KMS-11 (cell line): ENCODE measurements around the gene DCANP1.

ENCODE experiments used
- H2AFZ ChIP-seq: fragments of 200-600 bp; sonication (generic); 2 replicates; pipeline ENCODE4 v1.6.1; 2016; ENCODE audit warnings: antibody characterized with exemption, mixed run types, low read depth
- H3K27ac ChIP-seq: fragments of 200-600 bp; sonication (generic); 2 replicates; pipeline ENCODE4 v1.6.1; 2016; ENCODE audit warnings: mild to moderate bottlenecking, mixed run types
- H3K27me3 ChIP-seq: fragments of 200-600 bp; sonication (generic); 2 replicates; pipeline ENCODE4 v1.6.1; 2017; ENCODE audit warnings: mild to moderate bottlenecking, low read depth, mixed run types, moderate library complexity; ENCODE audit not compliant: insufficient read depth
- H3K36me3 ChIP-seq: fragments of 200-600 bp; sonication (generic); 2 replicates; pipeline ENCODE4 v1.6.1; 2017; ENCODE audit warnings: mild to moderate bottlenecking, mixed run types; ENCODE audit not compliant: insufficient read depth
- H3K4me1 ChIP-seq: fragments of 200-600 bp; sonication (generic); 2 replicates; pipeline ENCODE4 v1.6.1; 2016; ENCODE audit warnings: mild to moderate bottlenecking, low read depth, mixed run types; ENCODE audit not compliant: poor library complexity, severe bottlenecking
- H3K4me2 ChIP-seq: fragments of 200-600 bp; sonication (generic); 2 replicates; pipeline ENCODE4 v1.7.0; 2016; ENCODE audit warnings: mild to moderate bottlenecking, mixed run types
- H3K4me3 ChIP-seq: fragments of 200-600 bp; sonication (generic); IDR thresholded peaks from 2 replicates; pipeline ENCODE4 v1.6.1; 2017; ENCODE audit warnings: low read depth, low read length, mixed read lengths; ENCODE audit not compliant: insufficient read depth
- H3K79me2 ChIP-seq: fragments of 200-600 bp; sonication (generic); 2 replicates; pipeline ENCODE4 v1.6.1; 2016; ENCODE audit warnings: low read depth, mixed run types; ENCODE audit not compliant: insufficient read depth
- H3K9ac ChIP-seq: fragments of 200-600 bp; sonication (generic); 2 replicates; pipeline ENCODE4 v1.6.1; 2016; ENCODE audit warnings: mild to moderate bottlenecking, mixed run types
- H4K20me1 ChIP-seq: fragments of 200-600 bp; sonication (generic); 2 replicates; pipeline ENCODE4 v1.6.1; 2016; ENCODE audit warnings: mild to moderate bottlenecking, mixed run types; ENCODE audit not compliant: insufficient read depth
- TF ChIP-seq, protein P1 (sequence below): fragments of 200-600 bp; sonication (generic); conservative IDR thresholded peaks from 2 replicates; pipeline ENCODE4 v1.6.1; 2017; ENCODE audit warnings: low read depth, mild to moderate bottlenecking, antibody characterized with exemption, low read length, moderate library complexity, mixed read lengths

DCANP1 gene

DNA sequence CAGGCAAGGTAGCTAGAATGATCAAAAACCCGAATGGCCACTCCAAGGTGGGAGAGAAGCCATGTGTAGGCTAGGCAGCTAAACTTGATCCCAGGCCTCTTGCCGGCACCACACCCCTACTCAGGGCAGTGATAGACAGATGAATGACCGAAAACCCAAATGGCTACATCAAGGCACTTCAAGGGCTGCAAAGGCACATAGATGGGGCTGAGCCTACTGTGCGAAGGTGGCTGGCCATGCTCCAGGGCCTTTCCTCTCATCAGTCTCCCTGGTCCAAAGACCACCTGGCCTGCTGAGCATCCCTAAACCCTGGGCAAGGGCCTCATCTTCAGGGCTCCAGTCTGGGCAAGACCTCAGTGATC, 8.7 kb upstream of the DCANP1 start:
- Histone ChIP-seq H3K36me3 (no peaks in the 10 kb centered on the region), H3K4me1 (no peaks in the 10 kb centered on the region), H3K9ac (no peak overlapping the region), H4K20me1 (no peaks in the 10 kb centered on the region), H3K79me2 (no peaks in the 10 kb centered on the region), H3K27ac (no peak overlapping the region), H3K4me3 (no peak overlapping the region), H2AFZ (no peak overlapping the region), H3K4me2 (no peak overlapping the region), H3K27me3 (no peaks in the 10 kb centered on the region)
- TF ChIP-seq, protein P1, sequence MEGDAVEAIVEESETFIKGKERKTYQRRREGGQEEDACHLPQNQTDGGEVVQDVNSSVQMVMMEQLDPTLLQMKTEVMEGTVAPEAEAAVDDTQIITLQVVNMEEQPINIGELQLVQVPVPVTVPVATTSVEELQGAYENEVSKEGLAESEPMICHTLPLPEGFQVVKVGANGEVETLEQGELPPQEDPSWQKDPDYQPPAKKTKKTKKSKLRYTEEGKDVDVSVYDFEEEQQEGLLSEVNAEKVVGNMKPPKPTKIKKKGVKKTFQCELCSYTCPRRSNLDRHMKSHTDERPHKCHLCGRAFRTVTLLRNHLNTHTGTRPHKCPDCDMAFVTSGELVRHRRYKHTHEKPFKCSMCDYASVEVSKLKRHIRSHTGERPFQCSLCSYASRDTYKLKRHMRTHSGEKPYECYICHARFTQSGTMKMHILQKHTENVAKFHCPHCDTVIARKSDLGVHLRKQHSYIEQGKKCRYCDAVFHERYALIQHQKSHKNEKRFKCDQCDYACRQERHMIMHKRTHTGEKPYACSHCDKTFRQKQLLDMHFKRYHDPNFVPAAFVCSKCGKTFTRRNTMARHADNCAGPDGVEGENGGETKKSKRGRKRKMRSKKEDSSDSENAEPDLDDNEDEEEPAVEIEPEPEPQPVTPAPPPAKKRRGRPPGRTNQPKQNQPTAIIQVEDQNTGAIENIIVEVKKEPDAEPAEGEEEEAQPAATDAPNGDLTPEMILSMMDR, result no peak

DNA sequence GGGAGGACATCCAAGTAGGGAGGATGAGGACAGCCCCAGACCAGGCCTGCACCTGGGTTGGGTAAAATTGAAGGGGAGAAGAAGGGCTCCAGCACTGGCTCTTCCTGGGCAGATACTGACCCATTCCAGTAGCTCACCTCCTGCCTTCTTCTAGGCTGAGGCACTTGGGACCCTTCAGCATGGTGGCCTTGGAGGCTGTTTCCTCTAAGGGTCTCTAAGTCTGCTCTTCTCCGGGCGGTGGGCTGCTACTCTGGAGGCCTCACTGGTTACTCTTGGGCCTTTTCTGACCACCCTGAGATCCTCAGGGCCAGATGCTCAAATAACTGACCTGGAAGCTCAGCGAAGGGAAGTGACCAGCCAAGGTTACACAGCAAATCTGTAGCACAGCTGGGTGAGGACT, 7.8 kb upstream of the DCANP1 start:
- Histone ChIP-seq H3K9ac (no peak overlapping the region), H3K4me2 (no peak overlapping the region), H3K4me1 (no peaks in the 10 kb centered on the region), H3K36me3 (no peaks in the 10 kb centered on the region), H4K20me1 (no peaks in the 10 kb centered on the region), H3K27ac (no peak overlapping the region), H2AFZ (no peak overlapping the region), H3K79me2 (no peaks in the 10 kb centered on the region), H3K4me3 (no peak overlapping the region), H3K27me3 (no peaks in the 10 kb centered on the region)
- TF ChIP-seq, protein P1, result no peak

DNA sequence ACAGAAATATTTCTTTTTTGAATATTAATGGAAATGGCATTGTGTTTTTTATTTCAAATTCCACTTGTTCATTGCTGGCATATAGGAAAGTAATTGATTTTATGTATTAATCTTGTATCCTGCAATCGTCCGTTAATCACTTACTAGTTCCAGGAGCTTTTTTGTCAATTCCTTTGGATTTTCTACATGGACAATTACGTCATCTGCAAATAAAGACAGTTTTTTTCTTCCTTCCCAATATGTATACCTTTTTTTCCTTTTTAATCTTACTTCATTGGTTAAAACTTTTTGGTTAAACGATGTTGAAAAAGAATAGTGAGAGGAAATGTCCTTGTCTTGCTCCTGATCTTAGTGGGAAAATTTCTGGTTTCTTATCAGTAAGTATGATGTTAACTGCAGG, 6.5 kb upstream of the DCANP1 start:
- H3K27ac ChIP-seq, result no peak overlapping the region
- TF ChIP-seq, protein P1, result no peak
- no peak overlapping the region for H2AFZ ChIP-seq
- H3K4me3 ChIP-seq, result no peak overlapping the region
- H3K4me1 ChIP-seq, result no peaks in the 10 kb centered on the region
- H3K4me2 ChIP-seq, result no peak overlapping the region
- no peaks in the 10 kb centered on the region for H3K79me2 ChIP-seq
- no peaks in the 10 kb centered on the region for H3K27me3 ChIP-seq
- H3K36me3 ChIP-seq, result no peaks in the 10 kb centered on the region
- no peak overlapping the region for H3K9ac ChIP-seq
- H4K20me1 ChIP-seq, result no peaks in the 10 kb centered on the region

DNA sequence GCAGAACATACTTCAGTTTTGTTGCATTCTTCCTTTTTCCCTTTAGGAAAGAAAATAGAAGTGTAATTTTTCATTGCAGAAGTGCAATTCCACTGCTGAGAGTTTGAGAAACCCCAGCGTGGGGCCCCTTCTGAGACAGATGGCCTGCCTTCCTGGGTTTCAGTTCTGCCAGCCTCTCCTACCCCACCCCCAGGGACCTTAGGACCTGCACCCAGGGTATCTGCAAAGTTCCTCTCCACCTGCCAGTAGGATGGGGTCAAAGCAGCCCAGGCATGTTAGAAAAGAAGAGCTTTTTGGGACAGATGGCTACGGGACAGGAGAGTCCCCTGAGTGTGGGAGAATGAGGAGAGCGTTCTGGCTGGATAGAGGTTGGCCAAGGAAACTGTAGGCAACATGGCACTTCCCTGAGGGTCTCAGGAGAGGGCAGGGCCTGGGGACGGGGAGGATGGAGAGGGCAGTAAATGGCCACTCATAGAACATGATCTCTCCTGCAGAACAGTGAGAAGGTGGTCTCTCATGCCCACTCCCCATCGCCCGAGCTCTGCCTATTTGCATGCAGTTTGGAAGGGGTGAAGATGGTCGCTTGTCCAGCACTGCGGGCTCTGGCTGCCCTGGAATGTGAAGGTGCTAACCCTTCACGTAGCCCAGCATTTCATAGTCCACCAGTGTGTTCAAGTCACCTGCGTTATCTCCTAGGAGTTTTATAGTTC, 5.3 kb upstream of the DCANP1 start, which contains the start of gene TIFAB:
TSS of gene TIFAB (minus strand) at position 31 of the 710 bp plus-strand sequence. CDS start 2,412 bp downstream, outside the sequence.
- TF ChIP-seq, protein P1, result no peak
- H3K36me3 ChIP-seq, result no peaks in the 10 kb centered on the region
- no peak within 1 kb of the TSS for H3K4me3 ChIP-seq
- H3K27ac ChIP-seq, result no peak within 1 kb of the TSS
- no peaks in the 10 kb centered on the region for H3K4me1 ChIP-seq
- H2AFZ ChIP-seq, result no peak within 1 kb of the TSS
- H3K27me3 ChIP-seq, result no peaks in the 10 kb centered on the region
- H3K9ac ChIP-seq, result no peak within 1 kb of the TSS
- no peaks in the 10 kb centered on the region for H3K79me2 ChIP-seq
- H3K4me2 ChIP-seq, result no peak within 1 kb of the TSS
- H4K20me1 ChIP-seq, result no peaks in the 10 kb centered on the region
